CD1c-positive myeloid dendritic cell (primary cell): Measurements from ENCODE around the gene RIPOR1.
A peak's percentile ranks its signal among the peaks of the same experiment; 100 is the strongest.

Experiments
- DNase-seq: peaks from one replicate; pipeline ENCODE4 v3.0.0-alpha.2; 2016; ENCODE audit errors: extremely low spot score

The RIPOR1 gene

GRCh38 chr16:67539691-67540635, 11.3 kb downstream of the RIPOR1 start:
- DNase-seq, result no peak

GRCh38 chr16:67540756-67541155, 12.1 kb downstream of the RIPOR1 start:
- no peak for DNase-seq

GRCh38 chr16:67541391-67542263, 13.0 kb downstream of the RIPOR1 start:
- DNase-seq, result no peak

- peak; percentile 49 for DNase-seq
These were observed 13.8 kb downstream of the RIPOR1 start for GRCh38 chr16:67542464-67542863.

- DNase-seq, result no peak
These were observed 14.4 kb downstream of the RIPOR1 start for GRCh38 chr16:67543036-67543435.

- DNase-seq, result no peak
These were observed 15.0 kb downstream of the RIPOR1 start for GRCh38 chr16:67543582-67543981.

- DNase-seq, result no peak
These were observed 15.8 kb downstream of the RIPOR1 start for GRCh38 chr16:67544329-67544841.

GRCh38 chr16:67544844-67545664, 16.4 kb downstream of the RIPOR1 start:
- peak; percentile 52 for DNase-seq

GRCh38 chr16:67545665-67546024, 17.0 kb downstream of the RIPOR1 start:
- no peak for DNase-seq

GRCh38 chr16:67546091-67546501, 17.5 kb downstream of the RIPOR1 start:
- no peak for DNase-seq

GRCh38 chr16:67546761-67547422, 18.3 kb downstream of the RIPOR1 start:
- DNase-seq, result peak; percentile 82

- DNase-seq, result no peak
These were observed 19.0 kb downstream of the RIPOR1 start for GRCh38 chr16:67547423-67548264.

- DNase-seq, result no peak
These were observed 19.9 kb downstream of the RIPOR1 start for GRCh38 chr16:67548265-67549126.

- no peak for DNase-seq
These were observed 20.6 kb downstream of the RIPOR1 start for GRCh38 chr16:67549240-67549639.

GRCh38 chr16:67549936-67550335, 21.3 kb downstream of the RIPOR1 start:
- no peak for DNase-seq

GRCh38 chr16:67551091-67551490, 22.5 kb downstream of the RIPOR1 start:
- no peak for DNase-seq

GRCh38 chr16:67551972-67552371, 23.3 kb downstream of the RIPOR1 start:
- no peak for DNase-seq

- no peak for DNase-seq
These were observed 23.8 kb downstream of the RIPOR1 start for GRCh38 chr16:67552476-67552875.

- DNase-seq, result peak; percentile 46
These were observed 27.2 kb downstream of the RIPOR1 start for GRCh38 chr16:67555795-67556212.
